ENCODE measurements around the gene TMEM132C. TPM values are rescaled to one million over a fixed set of nuclear protein-coding genes. Genes with fewer than 3 reads are reported as not detected.

Gene TMEM132C
- polyA plus RNA-seq, 2 donors, result 0.43 to 0.65 TPM

DNA sequence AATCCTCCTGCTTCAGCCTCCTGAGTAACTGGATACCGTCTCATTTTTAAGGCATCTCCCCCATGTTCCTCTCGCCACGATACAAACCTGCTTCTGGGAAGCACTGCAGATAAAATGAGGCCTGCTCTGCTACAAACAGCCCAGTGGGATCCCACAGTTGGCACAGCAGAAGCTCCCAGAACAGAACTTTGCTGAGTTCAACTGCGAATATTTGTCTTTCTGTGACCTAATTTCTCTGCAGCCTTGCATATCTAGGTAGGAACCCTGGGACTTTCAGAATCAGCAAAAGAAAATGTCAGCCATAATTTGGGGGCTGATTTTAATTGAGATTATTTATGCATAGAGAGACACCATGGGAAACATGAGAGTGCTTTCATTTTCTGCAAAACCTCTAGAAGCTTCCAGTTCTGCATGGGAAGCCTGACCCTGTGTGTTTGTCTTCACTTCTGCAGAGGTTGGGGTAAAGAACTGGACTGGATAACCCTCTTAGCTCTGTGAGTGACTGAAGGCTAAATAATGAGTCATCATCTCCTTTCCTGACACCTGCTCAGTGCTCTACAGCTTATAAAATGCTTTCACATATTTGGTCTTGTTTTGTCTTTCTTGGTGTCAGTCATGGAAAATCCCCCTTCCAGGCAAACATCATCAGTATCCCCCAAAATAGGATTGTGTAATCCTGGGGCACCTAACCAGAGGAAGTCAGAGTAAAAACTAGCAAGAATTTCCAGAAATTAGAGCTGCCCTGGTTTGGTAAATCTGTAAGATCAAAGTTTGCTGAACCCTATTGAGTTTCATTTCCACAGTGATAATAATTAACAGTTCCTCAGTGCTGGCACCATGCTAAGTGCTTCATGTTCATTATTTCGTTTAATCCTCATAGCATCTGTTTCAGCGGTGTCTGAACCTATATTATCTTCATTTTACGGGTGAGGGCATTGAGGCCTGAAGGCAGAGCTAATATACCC is 371.0 kb downstream of the TMEM132C start:
- no peak overlapping the region for H3K27ac ChIP-seq (ENCODE audit: low read depth in 2 of 2, low read length in 1 of 2)
- H3K4me3 ChIP-seq (ENCODE audit: low read depth in 1 of 2, low read length in 2 of 2), result no peak overlapping the region
- WGBS, 2 donors, result 77 to 84% methylated on average over 7 of the region's 7 CpGs
- H3K27me3 ChIP-seq (ENCODE audit: control insufficient read depth in 1 of 2, insufficient read depth in 2 of 2, low read length in 2 of 2), result no peaks in the 10 kb centered on the region
- H3K36me3 ChIP-seq (ENCODE audit: control insufficient read depth in 2 of 2, insufficient read depth in 2 of 2, low read length in 1 of 2), result no peaks in the 10 kb centered on the region
- no peaks in the 10 kb centered on the region for H3K4me1 ChIP-seq (ENCODE audit: control insufficient read depth in 2 of 2, insufficient read depth in 2 of 2, low read length in 1 of 2)
- H3K9me3 ChIP-seq (ENCODE audit: control insufficient read depth in 2 of 2, insufficient read depth in 1 of 2, low read depth in 1 of 2, low read length in 1 of 2), result peaks cover 2 to 4% of the 10 kb centered on the region in 2 donors

DNA sequence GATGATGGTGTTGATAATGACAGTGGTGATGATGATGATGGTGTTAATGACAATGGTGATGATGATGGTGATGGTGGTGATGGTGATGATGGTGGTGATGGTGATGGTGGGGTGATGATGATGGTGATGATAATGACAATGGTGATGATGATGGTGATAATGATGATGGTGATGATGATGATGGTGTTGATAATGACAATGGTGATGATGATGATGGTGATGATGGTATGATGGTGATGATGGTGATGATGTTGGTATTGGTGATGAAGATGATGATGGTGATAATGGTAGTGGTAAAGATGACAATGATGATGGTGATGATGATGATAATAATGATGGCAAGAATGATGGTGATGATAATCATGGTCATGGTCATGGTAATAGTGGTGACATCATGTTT is 372.1 kb downstream of the TMEM132C start:
- no peaks in the 10 kb centered on the region for H3K4me1 ChIP-seq (ENCODE audit: control insufficient read depth in 2 of 2, insufficient read depth in 2 of 2, low read length in 1 of 2)
- H3K4me3 ChIP-seq (ENCODE audit: low read depth in 1 of 2, low read length in 2 of 2), result no peak overlapping the region
- H3K36me3 ChIP-seq (ENCODE audit: control insufficient read depth in 2 of 2, insufficient read depth in 2 of 2, low read length in 1 of 2), result no peaks in the 10 kb centered on the region
- no peaks in the 10 kb centered on the region for H3K27me3 ChIP-seq (ENCODE audit: control insufficient read depth in 1 of 2, insufficient read depth in 2 of 2, low read length in 2 of 2)
- peaks cover 2 to 4% of the 10 kb centered on the region in 2 donors for H3K9me3 ChIP-seq (ENCODE audit: control insufficient read depth in 2 of 2, insufficient read depth in 1 of 2, low read depth in 1 of 2, low read length in 1 of 2)
- H3K27ac ChIP-seq (ENCODE audit: low read depth in 2 of 2, low read length in 1 of 2), result no peak overlapping the region

- 64 to 69% methylated on average over 12 of the region's 12 CpGs for WGBS, 2 donors
- H3K4me3 ChIP-seq (ENCODE audit: low read depth in 1 of 2, low read length in 2 of 2), result no peak overlapping the region
- H3K36me3 ChIP-seq (ENCODE audit: control insufficient read depth in 2 of 2, insufficient read depth in 2 of 2, low read length in 1 of 2), result no peaks in the 10 kb centered on the region
Measured at GRCh38 chr12:128643155-128643554, 376.2 kb downstream of the TMEM132C start.

GRCh38 chr12:128644664-128645296 is 377.8 kb downstream of the TMEM132C start:
- Histone ChIP-seq H3K9me3 (ENCODE audit: control insufficient read depth in 2 of 2, insufficient read depth in 1 of 2, low read depth in 1 of 2, low read length in 1 of 2) (peaks cover 7 to 15% of the 10 kb centered on the region in 2 donors), H3K4me3 (ENCODE audit: low read depth in 1 of 2, low read length in 2 of 2) (no peak overlapping the region)

More at GRCh38 chr12:128643155-128643554, 376.2 kb downstream of the TMEM132C start:
- H3K27ac ChIP-seq (ENCODE audit: low read depth in 2 of 2, low read length in 1 of 2), result no peak overlapping the region
- H3K27me3 ChIP-seq (ENCODE audit: control insufficient read depth in 1 of 2, insufficient read depth in 2 of 2, low read length in 2 of 2), result no peaks in the 10 kb centered on the region
- H3K9me3 ChIP-seq (ENCODE audit: control insufficient read depth in 2 of 2, insufficient read depth in 1 of 2, low read depth in 1 of 2, low read length in 1 of 2), result peaks cover 2 to 13% of the 10 kb centered on the region in 2 donors
- H3K4me1 ChIP-seq (ENCODE audit: control insufficient read depth in 2 of 2, insufficient read depth in 2 of 2, low read length in 1 of 2), result no peaks in the 10 kb centered on the region

DNA sequence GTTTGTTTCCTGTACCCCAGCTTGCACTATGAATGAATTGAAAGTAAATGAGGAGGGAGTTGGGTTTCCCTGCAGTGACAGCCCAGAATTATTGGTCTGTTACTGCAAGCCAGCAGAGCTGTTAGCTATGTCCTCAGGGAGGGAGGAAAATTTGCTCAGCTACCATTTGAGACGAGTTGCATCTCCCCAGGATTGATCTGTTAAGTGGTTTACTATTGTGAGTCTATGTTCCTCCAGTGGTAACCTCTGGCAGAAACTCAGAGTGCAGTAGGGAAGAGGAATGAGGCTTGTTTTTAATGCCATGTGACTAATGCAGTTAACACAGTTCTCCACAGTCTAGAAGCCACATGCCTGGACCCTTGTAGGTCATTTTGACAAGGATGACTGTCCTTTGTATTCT is 382.9 kb downstream of the TMEM132C start:
- peaks cover 5 to 17% of the 10 kb centered on the region in 2 donors for H3K9me3 ChIP-seq (ENCODE audit: control insufficient read depth in 2 of 2, insufficient read depth in 1 of 2, low read depth in 1 of 2, low read length in 1 of 2)
- H3K27me3 ChIP-seq (ENCODE audit: control insufficient read depth in 1 of 2, insufficient read depth in 2 of 2, low read length in 2 of 2), result no peaks in the 10 kb centered on the region
- H3K27ac ChIP-seq (ENCODE audit: low read depth in 2 of 2, low read length in 1 of 2), result no peak overlapping the region
- H3K36me3 ChIP-seq (ENCODE audit: control insufficient read depth in 2 of 2, insufficient read depth in 2 of 2, low read length in 1 of 2), result no peaks in the 10 kb centered on the region
- WGBS, 2 donors, result 13 to 21% methylated on average over 1 of the region's 1 CpG
- H3K4me1 ChIP-seq (ENCODE audit: control insufficient read depth in 2 of 2, insufficient read depth in 2 of 2, low read length in 1 of 2), result no peaks in the 10 kb centered on the region
- H3K4me3 ChIP-seq (ENCODE audit: low read depth in 1 of 2, low read length in 2 of 2), result no peak overlapping the region

More at GRCh38 chr12:128644664-128645296, 377.8 kb downstream of the TMEM132C start:
- Histone ChIP-seq H3K4me1 (ENCODE audit: control insufficient read depth in 2 of 2, insufficient read depth in 2 of 2, low read length in 1 of 2) (no peaks in the 10 kb centered on the region), H3K27me3 (ENCODE audit: control insufficient read depth in 1 of 2, insufficient read depth in 2 of 2, low read length in 2 of 2) (no peaks in the 10 kb centered on the region), H3K36me3 (ENCODE audit: control insufficient read depth in 2 of 2, insufficient read depth in 2 of 2, low read length in 1 of 2) (no peaks in the 10 kb centered on the region), H3K27ac (ENCODE audit: low read depth in 2 of 2, low read length in 1 of 2) (no peak overlapping the region)
- WGBS, 2 donors, result 55 to 63% methylated on average over 15 of the region's 15 CpGs

- H3K4me1 ChIP-seq (ENCODE audit: control insufficient read depth in 2 of 2, insufficient read depth in 2 of 2, low read length in 1 of 2), result no peaks in the 10 kb centered on the region
- no peaks in the 10 kb centered on the region for H3K27me3 ChIP-seq (ENCODE audit: control insufficient read depth in 1 of 2, insufficient read depth in 2 of 2, low read length in 2 of 2)
- H3K27ac ChIP-seq (ENCODE audit: low read depth in 2 of 2, low read length in 1 of 2), result no peak overlapping the region
- WGBS, 2 donors, result 60 to 67% methylated on average over 17 of the region's 17 CpGs
- H3K36me3 ChIP-seq (ENCODE audit: control insufficient read depth in 2 of 2, insufficient read depth in 2 of 2, low read length in 1 of 2), result no peaks in the 10 kb centered on the region
- H3K4me3 ChIP-seq (ENCODE audit: low read depth in 1 of 2, low read length in 2 of 2), result no peak overlapping the region
- H3K9me3 ChIP-seq (ENCODE audit: control insufficient read depth in 2 of 2, insufficient read depth in 1 of 2, low read depth in 1 of 2, low read length in 1 of 2), result peaks cover 5 to 11% of the 10 kb centered on the region in 2 donors
Measured at GRCh38 chr12:128652136-128652751, 385.3 kb downstream of the TMEM132C start.

DNA sequence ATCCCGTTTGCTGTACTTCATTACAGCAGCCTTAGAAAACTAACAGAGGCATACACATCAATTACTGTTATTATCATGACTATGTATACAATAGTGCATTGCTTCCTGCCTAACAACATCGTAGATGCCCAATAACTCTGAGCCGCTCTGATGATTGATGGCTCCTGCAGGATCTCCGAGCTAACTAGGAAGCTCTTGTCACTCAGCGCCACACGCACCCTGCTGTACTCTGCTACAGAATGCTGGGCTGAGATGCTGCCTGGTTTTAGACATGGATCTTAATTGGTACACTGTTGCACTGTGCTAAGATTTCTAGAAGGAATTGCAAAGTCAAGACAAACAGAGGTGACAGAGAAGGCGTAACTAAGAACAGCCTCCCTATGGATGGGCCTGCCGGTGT is 387.5 kb downstream of the TMEM132C start:
- Histone ChIP-seq H3K27ac (ENCODE audit: low read depth in 2 of 2, low read length in 1 of 2) (no peak overlapping the region), H3K9me3 (ENCODE audit: control insufficient read depth in 2 of 2, insufficient read depth in 1 of 2, low read depth in 1 of 2, low read length in 1 of 2) (peaks cover 0 to 9% of the 10 kb centered on the region in 2 donors), H3K36me3 (ENCODE audit: control insufficient read depth in 2 of 2, insufficient read depth in 2 of 2, low read length in 1 of 2) (no peaks in the 10 kb centered on the region), H3K4me3 (ENCODE audit: low read depth in 1 of 2, low read length in 2 of 2) (no peak overlapping the region), H3K27me3 (ENCODE audit: control insufficient read depth in 1 of 2, insufficient read depth in 2 of 2, low read length in 2 of 2) (no peaks in the 10 kb centered on the region), H3K4me1 (ENCODE audit: control insufficient read depth in 2 of 2, insufficient read depth in 2 of 2, low read length in 1 of 2) (no peaks in the 10 kb centered on the region)
- 68 to 73% methylated on average over 8 of the region's 8 CpGs for WGBS, 2 donors

- 73 to 74% methylated on average over 3 of the region's 3 CpGs for WGBS, 2 donors
- peaks cover 0 to 12% of the 10 kb centered on the region in 2 donors for H3K9me3 ChIP-seq (ENCODE audit: control insufficient read depth in 2 of 2, insufficient read depth in 1 of 2, low read depth in 1 of 2, low read length in 1 of 2)
- H3K36me3 ChIP-seq (ENCODE audit: control insufficient read depth in 2 of 2, insufficient read depth in 2 of 2, low read length in 1 of 2), result no peaks in the 10 kb centered on the region
- no peak overlapping the region for H3K4me3 ChIP-seq (ENCODE audit: low read depth in 1 of 2, low read length in 2 of 2)
- no peak overlapping the region for H3K27ac ChIP-seq (ENCODE audit: low read depth in 2 of 2, low read length in 1 of 2)
- no peaks in the 10 kb centered on the region for H3K4me1 ChIP-seq (ENCODE audit: control insufficient read depth in 2 of 2, insufficient read depth in 2 of 2, low read length in 1 of 2)
- no peaks in the 10 kb centered on the region for H3K27me3 ChIP-seq (ENCODE audit: control insufficient read depth in 1 of 2, insufficient read depth in 2 of 2, low read length in 2 of 2)
Measured at GRCh38 chr12:128657378-128657777, 390.4 kb downstream of the TMEM132C start.

- Histone ChIP-seq H3K27me3 (ENCODE audit: control insufficient read depth in 1 of 2, insufficient read depth in 2 of 2, low read length in 2 of 2) (no peaks in the 10 kb centered on the region), H3K27ac (ENCODE audit: low read depth in 2 of 2, low read length in 1 of 2) (no peak overlapping the region)
- WGBS, 2 donors, result 53 to 66% methylated on average over 7 of the region's 7 CpGs
Measured at GRCh38 chr12:128660532-128661225, 393.7 kb downstream of the TMEM132C start.

More at GRCh38 chr12:128660532-128661225, 393.7 kb downstream of the TMEM132C start:
- H3K4me1 ChIP-seq (ENCODE audit: control insufficient read depth in 2 of 2, insufficient read depth in 2 of 2, low read length in 1 of 2), result peaks cover 0 to 2% of the 10 kb centered on the region in 2 donors
- peaks cover 1 to 22% of the 10 kb centered on the region in 2 donors for H3K9me3 ChIP-seq (ENCODE audit: control insufficient read depth in 2 of 2, insufficient read depth in 1 of 2, low read depth in 1 of 2, low read length in 1 of 2)
- no peak overlapping the region for H3K4me3 ChIP-seq (ENCODE audit: low read depth in 1 of 2, low read length in 2 of 2)
- H3K36me3 ChIP-seq (ENCODE audit: control insufficient read depth in 2 of 2, insufficient read depth in 2 of 2, low read length in 1 of 2), result no peaks in the 10 kb centered on the region
